ENCODE data around the gene PBRM1. TPM values are rescaled to one million over a fixed set of nuclear protein-coding genes. Genes with fewer than 3 reads are reported as not detected.

PBRM1 gene
- total RNA-seq, 4 donors from 2014 or later, result 89.4 to 118 (median 114) TPM

GRCh38 chr3:52663098-52663497 lies 22.6 kb downstream of the PBRM1 start:
- no peak for TF ChIP-seq CTCF (IDR thresholded peaks at IDR 0.05)
- DNase-seq (ENCODE audit: low spot score) (no peak), ATAC-seq (ENCODE audit: low FRiP score) (no peak)

- no peak for DNase-seq (ENCODE audit: low spot score)
- ATAC-seq (ENCODE audit: low FRiP score), result no peak
Observed at GRCh38 chr3:52660046-52660445, 25.7 kb downstream of the PBRM1 start.

GRCh38 chr3:52655895-52656294 lies 29.8 kb downstream of the PBRM1 start:
- DNase-seq (ENCODE audit: low spot score), result no peak
- ATAC-seq (ENCODE audit: low FRiP score), result no peak
- TF ChIP-seq CTCF (IDR thresholded peaks at IDR 0.05), result no peak

More at GRCh38 chr3:52660046-52660445, 25.7 kb downstream of the PBRM1 start:
- no peak for TF ChIP-seq CTCF (IDR thresholded peaks at IDR 0.05)

GRCh38 chr3:52651592-52651991 lies 34.1 kb downstream of the PBRM1 start:
- ATAC-seq (ENCODE audit: low FRiP score) (no peak), DNase-seq (ENCODE audit: low spot score) (no peak)
- TF ChIP-seq CTCF (IDR thresholded peaks at IDR 0.05), result no peak

GRCh38 chr3:52650439-52650838 lies 35.3 kb downstream of the PBRM1 start:
- no peak for DNase-seq (ENCODE audit: low spot score)
- no peak for ATAC-seq (ENCODE audit: low FRiP score)

GRCh38 chr3:52649461-52650210 lies 36.1 kb downstream of the PBRM1 start:
- no peak for TF ChIP-seq CTCF (IDR thresholded peaks at IDR 0.05)
- DNase-seq (ENCODE audit: low spot score), result no peak
- peak; percentile 84 for ATAC-seq (ENCODE audit: low FRiP score)

More at GRCh38 chr3:52650439-52650838, 35.3 kb downstream of the PBRM1 start:
- no peak for TF ChIP-seq CTCF (IDR thresholded peaks at IDR 0.05)

GRCh38 chr3:52645549-52645948 lies 40.2 kb downstream of the PBRM1 start:
- no peak for DNase-seq (ENCODE audit: low spot score)
- no peak for TF ChIP-seq CTCF (IDR thresholded peaks at IDR 0.05)
- ATAC-seq (ENCODE audit: low FRiP score), result no peak

Data from omental fat pad (tissue), 4 donors.